ENCODE measurements around the gene HEXIM1.

DNA sequence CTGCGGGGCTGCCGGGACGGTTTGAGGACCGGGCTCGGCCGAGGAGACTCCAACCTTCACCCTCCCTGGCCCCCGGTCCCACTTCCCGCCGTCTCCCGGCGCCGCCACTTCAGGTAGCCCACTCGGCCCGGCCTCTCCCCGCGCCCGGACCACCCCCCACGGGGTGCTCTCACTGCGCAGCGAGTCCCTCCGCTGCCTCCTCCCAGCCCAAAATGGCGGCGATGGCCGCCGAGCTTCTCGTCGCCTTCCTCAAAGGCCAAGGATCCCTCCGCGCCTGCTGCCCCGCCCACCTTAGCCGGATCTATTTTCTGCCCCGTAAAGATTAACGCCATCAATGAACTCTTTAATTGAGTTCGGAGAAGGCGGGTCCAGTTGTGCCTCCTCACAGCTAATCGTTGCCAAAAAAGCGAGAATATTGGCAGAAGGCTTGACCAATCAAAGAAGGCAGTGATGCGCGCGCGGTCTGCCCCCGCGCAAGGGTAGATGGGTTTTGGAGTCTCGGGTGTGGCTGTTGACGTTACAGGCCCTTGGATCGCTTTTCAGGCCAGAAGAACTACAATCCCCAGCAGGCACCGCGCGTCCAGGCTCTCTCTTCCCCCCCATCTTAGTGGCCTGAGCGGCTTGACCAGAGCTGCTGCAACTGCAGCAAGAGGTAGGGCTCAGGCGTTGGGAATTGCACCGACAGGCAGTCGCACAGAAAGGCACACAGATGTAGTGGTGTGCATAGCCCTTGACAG is 13.2 kb downstream of the HEXIM1 start, which contains the start of gene HEXIM2:
- TF ChIP-seq, protein P1, sequence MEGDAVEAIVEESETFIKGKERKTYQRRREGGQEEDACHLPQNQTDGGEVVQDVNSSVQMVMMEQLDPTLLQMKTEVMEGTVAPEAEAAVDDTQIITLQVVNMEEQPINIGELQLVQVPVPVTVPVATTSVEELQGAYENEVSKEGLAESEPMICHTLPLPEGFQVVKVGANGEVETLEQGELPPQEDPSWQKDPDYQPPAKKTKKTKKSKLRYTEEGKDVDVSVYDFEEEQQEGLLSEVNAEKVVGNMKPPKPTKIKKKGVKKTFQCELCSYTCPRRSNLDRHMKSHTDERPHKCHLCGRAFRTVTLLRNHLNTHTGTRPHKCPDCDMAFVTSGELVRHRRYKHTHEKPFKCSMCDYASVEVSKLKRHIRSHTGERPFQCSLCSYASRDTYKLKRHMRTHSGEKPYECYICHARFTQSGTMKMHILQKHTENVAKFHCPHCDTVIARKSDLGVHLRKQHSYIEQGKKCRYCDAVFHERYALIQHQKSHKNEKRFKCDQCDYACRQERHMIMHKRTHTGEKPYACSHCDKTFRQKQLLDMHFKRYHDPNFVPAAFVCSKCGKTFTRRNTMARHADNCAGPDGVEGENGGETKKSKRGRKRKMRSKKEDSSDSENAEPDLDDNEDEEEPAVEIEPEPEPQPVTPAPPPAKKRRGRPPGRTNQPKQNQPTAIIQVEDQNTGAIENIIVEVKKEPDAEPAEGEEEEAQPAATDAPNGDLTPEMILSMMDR (IDR thresholded peaks at IDR 0.05): no peak
- peak; percentile 79 for TF ChIP-seq POLR2AphosphoS5 (IDR thresholded peaks at IDR 0.05; ENCODE audit: low read depth, low read length)
- TF ChIP-seq, protein P2, sequence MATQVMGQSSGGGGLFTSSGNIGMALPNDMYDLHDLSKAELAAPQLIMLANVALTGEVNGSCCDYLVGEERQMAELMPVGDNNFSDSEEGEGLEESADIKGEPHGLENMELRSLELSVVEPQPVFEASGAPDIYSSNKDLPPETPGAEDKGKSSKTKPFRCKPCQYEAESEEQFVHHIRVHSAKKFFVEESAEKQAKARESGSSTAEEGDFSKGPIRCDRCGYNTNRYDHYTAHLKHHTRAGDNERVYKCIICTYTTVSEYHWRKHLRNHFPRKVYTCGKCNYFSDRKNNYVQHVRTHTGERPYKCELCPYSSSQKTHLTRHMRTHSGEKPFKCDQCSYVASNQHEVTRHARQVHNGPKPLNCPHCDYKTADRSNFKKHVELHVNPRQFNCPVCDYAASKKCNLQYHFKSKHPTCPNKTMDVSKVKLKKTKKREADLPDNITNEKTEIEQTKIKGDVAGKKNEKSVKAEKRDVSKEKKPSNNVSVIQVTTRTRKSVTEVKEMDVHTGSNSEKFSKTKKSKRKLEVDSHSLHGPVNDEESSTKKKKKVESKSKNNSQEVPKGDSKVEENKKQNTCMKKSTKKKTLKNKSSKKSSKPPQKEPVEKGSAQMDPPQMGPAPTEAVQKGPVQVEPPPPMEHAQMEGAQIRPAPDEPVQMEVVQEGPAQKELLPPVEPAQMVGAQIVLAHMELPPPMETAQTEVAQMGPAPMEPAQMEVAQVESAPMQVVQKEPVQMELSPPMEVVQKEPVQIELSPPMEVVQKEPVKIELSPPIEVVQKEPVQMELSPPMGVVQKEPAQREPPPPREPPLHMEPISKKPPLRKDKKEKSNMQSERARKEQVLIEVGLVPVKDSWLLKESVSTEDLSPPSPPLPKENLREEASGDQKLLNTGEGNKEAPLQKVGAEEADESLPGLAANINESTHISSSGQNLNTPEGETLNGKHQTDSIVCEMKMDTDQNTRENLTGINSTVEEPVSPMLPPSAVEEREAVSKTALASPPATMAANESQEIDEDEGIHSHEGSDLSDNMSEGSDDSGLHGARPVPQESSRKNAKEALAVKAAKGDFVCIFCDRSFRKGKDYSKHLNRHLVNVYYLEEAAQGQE (IDR thresholded peaks at IDR 0.05; ENCODE audit: insufficient read depth in 1 of 2, low read depth in 2 of 2, low read length in 1 of 2): no peak
- TF ChIP-seq TCF7L2 (IDR thresholded peaks at IDR 0.05; ENCODE audit: low read depth, low read length): peak; percentile 93
- TF ChIP-seq SIN3A (IDR thresholded peaks at IDR 0.05; ENCODE audit: borderline replicate concordance, insufficient read depth, low read depth, low read length): no peak

Measured in Panc1 (cell line).